HG03175 (cell line): ENCODE data around the gene GP1BA.

ENCODE experiments used
- ATAC-seq: cut with Tn5 transposase; IDR thresholded peaks from one replicate; pipeline ENCODE4 v1.9.1; 2021; ENCODE audit warnings: mild to moderate bottlenecking, moderate library complexity; ENCODE audit not compliant: unreplicated experiment

The GP1BA gene

GRCh38 chr17:4931963-4932362, at the start of gene GP1BA:
GP1BA (plus strand) TSS chr17:4932277; CDS start chr17:4932605, 328 bp downstream.
- no peak for ATAC-seq

- no peak for ATAC-seq
Observed at GRCh38 chr17:4884489-4884888, 47.6 kb upstream of the GP1BA start.

GRCh38 chr17:4886830-4887229, 45.2 kb upstream of the GP1BA start:
- ATAC-seq, result no peak

GRCh38 chr17:4887581-4887980, 44.5 kb upstream of the GP1BA start:
- no peak for ATAC-seq

- ATAC-seq, result no peak
Observed at GRCh38 chr17:4891411-4892410, 40.4 kb upstream of the GP1BA start.

- no peak for ATAC-seq
Observed at GRCh38 chr17:4892499-4893221, 39.4 kb upstream of the GP1BA start.

GRCh38 chr17:4893272-4893671, 38.8 kb upstream of the GP1BA start:
- ATAC-seq, result no peak

- no peak for ATAC-seq
Observed at GRCh38 chr17:4893721-4894560, 38.1 kb upstream of the GP1BA start.

GRCh38 chr17:4895121-4895520, 37.0 kb upstream of the GP1BA start:
- ATAC-seq, result no peak

- no peak for ATAC-seq
Observed at GRCh38 chr17:4895657-4896331, 36.3 kb upstream of the GP1BA start.

GRCh38 chr17:4896332-4897197, 35.5 kb upstream of the GP1BA start:
- ATAC-seq, result no peak

- ATAC-seq, result no peak
Observed at GRCh38 chr17:4897198-4897687, 34.8 kb upstream of the GP1BA start.

- no peak for ATAC-seq
Observed at GRCh38 chr17:4897785-4898184, 34.3 kb upstream of the GP1BA start.

GRCh38 chr17:4898351-4898750, 33.7 kb upstream of the GP1BA start:
- no peak for ATAC-seq

- ATAC-seq, result no peak
Observed at GRCh38 chr17:4898927-4899326, 33.1 kb upstream of the GP1BA start.

- peak; percentile 38 for ATAC-seq
Observed at GRCh38 chr17:4899341-4900230, 32.5 kb upstream of the GP1BA start, which contains the start of gene C17orf107. C17orf107 (plus strand) TSS chr17:4899536; CDS start chr17:4899763, 227 bp downstream.

GRCh38 chr17:4900231-4901107, 31.6 kb upstream of the GP1BA start:
- no peak for ATAC-seq
